ENCODE data around the gene CBARP. TPM values are rescaled to one million over a fixed set of nuclear protein-coding genes. Genes with fewer than 3 reads are reported as not detected.

CBARP gene
- total and polyA plus RNA-seq, 9 of the 15 experiments (the other 6 are each of a cell fraction or from before 2014, with no cell fraction given), result 0.03 to 8.9 (median 1.2) TPM; not detected in 1

DNA sequence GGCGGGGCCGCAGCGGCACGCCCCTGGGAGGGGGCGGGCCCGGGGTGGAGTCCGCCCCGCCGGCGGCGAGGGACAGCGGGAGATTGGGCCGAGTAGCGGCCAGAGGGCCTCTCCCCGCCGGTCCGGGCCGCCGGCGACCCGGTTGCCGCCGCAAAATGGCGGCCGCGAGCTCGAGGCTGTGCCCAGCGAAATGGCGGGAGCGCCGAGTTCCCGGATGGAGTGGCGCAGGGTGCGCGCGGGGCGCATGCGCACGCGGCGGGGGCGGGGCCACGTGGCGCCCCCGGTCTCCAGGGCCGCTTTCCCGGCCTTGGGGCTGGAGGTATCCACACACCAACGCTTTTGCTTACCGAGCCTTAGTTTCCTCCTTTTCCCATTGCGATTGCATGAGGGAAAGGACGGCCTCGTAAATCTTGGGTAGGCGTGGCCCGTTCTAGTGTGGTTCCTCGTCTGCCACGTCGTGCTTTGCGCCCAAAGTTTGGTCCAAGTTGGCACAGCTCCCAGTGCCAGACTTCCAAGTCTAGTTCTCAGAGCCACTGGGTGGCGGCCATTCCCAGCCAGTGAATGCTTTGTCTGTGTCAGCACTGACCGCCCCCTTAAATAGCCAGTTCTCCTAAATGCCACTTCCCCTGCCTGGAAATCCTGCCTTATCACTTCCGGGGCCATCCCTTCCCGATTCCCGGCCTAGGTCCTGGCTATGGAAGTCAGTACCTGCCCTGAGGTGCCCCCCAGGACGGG is 31.8 kb upstream of the CBARP start (continued):
- TF ChIP-seq, protein P1, sequence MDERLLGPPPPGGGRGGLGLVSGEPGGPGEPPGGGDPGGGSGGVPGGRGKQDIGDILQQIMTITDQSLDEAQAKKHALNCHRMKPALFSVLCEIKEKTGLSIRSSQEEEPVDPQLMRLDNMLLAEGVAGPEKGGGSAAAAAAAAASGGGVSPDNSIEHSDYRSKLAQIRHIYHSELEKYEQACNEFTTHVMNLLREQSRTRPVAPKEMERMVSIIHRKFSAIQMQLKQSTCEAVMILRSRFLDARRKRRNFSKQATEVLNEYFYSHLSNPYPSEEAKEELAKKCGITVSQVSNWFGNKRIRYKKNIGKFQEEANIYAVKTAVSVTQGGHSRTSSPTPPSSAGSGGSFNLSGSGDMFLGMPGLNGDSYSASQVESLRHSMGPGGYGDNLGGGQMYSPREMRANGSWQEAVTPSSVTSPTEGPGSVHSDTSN (CRISPR knock-in tag; IDR thresholded peaks at IDR 0.05; ENCODE audit: low read depth), result no peak
- TF ChIP-seq, protein P1 (tag; conservative IDR thresholded peaks at IDR 0.05; ENCODE audit: low read depth), result no peak
- peak; percentile 62 for TF ChIP-seq SPI1 (IDR thresholded peaks at IDR 0.05; ENCODE audit: borderline replicate concordance, low read depth, low read length)
- TF ChIP-seq DACH1 (IDR thresholded peaks at IDR 0.05; ENCODE audit: partially characterized antibody), result no peak
- no peak for TF ChIP-seq PRMT5 (CRISPR knock-in tag; IDR thresholded peaks at IDR 0.05)
- TF ChIP-seq ZNF184 (CRISPR knock-in tag; IDR thresholded peaks at IDR 0.05), result no peak
- TF ChIP-seq KLF13 (tag; IDR thresholded peaks at IDR 0.05; ENCODE audit: borderline replicate concordance, low read depth), result 0 out of 2 replicates have a peak, but pooled peaks have one; percentile 69
- TF ChIP-seq SAFB (IDR thresholded peaks at IDR 0.05; ENCODE audit: borderline replicate concordance, low read depth, low read length), result no peak
- TF ChIP-seq MECOM (CRISPR knock-in tag; IDR thresholded peaks at IDR 0.05), result no peak
- TF ChIP-seq BHLHE40 (IDR thresholded peaks at IDR 0.05; ENCODE audit: low read length), result no peak
- peak; percentile 48 for TF ChIP-seq SAP30 (IDR thresholded peaks at IDR 0.05; ENCODE audit: borderline replicate concordance, insufficient read depth, low read depth, low read length, poor library complexity, severe bottlenecking)
- TF ChIP-seq, protein P2, sequence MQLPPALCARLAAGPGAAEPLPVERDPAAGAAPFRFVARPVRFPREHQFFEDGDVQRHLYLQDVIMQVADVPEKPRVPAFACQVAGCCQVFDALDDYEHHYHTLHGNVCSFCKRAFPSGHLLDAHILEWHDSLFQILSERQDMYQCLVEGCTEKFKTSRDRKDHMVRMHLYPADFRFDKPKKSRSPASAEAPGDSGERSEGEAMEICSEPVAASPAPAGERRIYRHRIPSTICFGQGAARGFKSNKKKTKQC (CRISPR knock-in tag; IDR thresholded peaks at IDR 0.05), result peak; percentile 63
- no peak for TF ChIP-seq STAG1 (CRISPR knock-in tag; IDR thresholded peaks at IDR 0.05; ENCODE audit: borderline replicate concordance)
- TF ChIP-seq NFYB (IDR thresholded peaks at IDR 0.05; ENCODE audit: extremely low read depth, insufficient read length), result no peak
- TF ChIP-seq TSC22D4 (tag; IDR thresholded peaks at IDR 0.05), result no peak
- no peak for TF ChIP-seq ZNF217 (CRISPR knock-in tag; IDR thresholded peaks at IDR 0.05)
- peak; percentile 52; the same call in 1 of the 2 replicates for TF ChIP-seq ZNF197 (CRISPR knock-in tag; IDR thresholded peaks at IDR 0.05; ENCODE audit: low read depth)
- no peak for TF ChIP-seq PHF20 (IDR thresholded peaks at IDR 0.05; ENCODE audit: partially characterized antibody)
- TF ChIP-seq, protein P3, sequence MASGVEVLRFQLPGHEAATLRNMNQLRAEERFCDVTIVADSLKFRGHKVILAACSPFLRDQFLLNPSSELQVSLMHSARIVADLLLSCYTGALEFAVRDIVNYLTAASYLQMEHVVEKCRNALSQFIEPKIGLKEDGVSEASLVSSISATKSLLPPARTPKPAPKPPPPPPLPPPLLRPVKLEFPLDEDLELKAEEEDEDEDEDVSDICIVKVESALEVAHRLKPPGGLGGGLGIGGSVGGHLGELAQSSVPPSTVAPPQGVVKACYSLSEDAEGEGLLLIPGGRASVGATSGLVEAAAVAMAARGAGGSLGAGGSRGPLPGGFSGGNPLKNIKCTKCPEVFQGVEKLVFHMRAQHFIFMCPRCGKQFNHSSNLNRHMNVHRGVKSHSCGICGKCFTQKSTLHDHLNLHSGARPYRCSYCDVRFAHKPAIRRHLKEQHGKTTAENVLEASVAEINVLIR (CRISPR knock-in tag; IDR thresholded peaks at IDR 0.05), result no peak
- TF ChIP-seq HDAC2 (IDR thresholded peaks at IDR 0.05), result peak; percentile 25; the same call in 1 of the 2 replicates
- TF ChIP-seq PHF8 (IDR thresholded peaks at IDR 0.05; ENCODE audit: borderline replicate concordance, low read length), result peak; percentile 9; the same call in 1 of the 2 replicates
- TF ChIP-seq RB1 (IDR thresholded peaks at IDR 0.05; ENCODE audit: low read depth), result peak; percentile 92; the same call in 1 of the 2 replicates
- TF ChIP-seq SIX5 (IDR thresholded peaks at IDR 0.05; ENCODE audit: borderline replicate concordance in 1 of 2, insufficient read depth in 1 of 2, low read depth in 1 of 2, low read length in 2 of 2), result no peak
- no peak for TF ChIP-seq ZNF23 (CRISPR knock-in tag; IDR thresholded peaks at IDR 0.05)
- no peak for TF ChIP-seq SNIP1 (IDR thresholded peaks at IDR 0.05; ENCODE audit: low read depth)

All from K562 (cell line).